ENCODE results near the gene GRM7. TPM values are rescaled to one million over a fixed set of nuclear protein-coding genes. Genes with fewer than 3 reads are reported as not detected.

The GRM7 gene
- total and polyA plus RNA-seq, 2 of the 4 experiments (the other 2 are of a cell fraction), result not detected

- Histone ChIP-seq H3K36me3 (ENCODE audit: control insufficient read depth, insufficient read depth, low read length) (no peaks in the 10 kb centered on the region), H2AK5ac (ENCODE audit: low read depth, low read length) (no peak overlapping the region), H4K5ac (ENCODE audit: low read depth, low read length) (no peak overlapping the region), H3K9me3 (ENCODE audit: control insufficient read depth, insufficient read depth, low read length) (peaks cover 5% of the 10 kb centered on the region), H4K8ac (ENCODE audit: low read depth in 2 of 2, low read length in 2 of 2) (no peak overlapping the region), H3K18ac (ENCODE audit: low read depth, low read length) (no peak overlapping the region), H2AK9ac (replicated peaks; ENCODE audit: low read depth, low read length, poor library complexity) (no peak overlapping the region), H3K27ac (ENCODE audit: insufficient read depth, low read length) (no peak overlapping the region), H3K14ac (replicated peaks; ENCODE audit: low read depth, low read length) (no peak overlapping the region), H2BK5ac (ENCODE audit: low read depth, low read length, poor library complexity, severe bottlenecking) (no peak overlapping the region), H3K79me1 (ENCODE audit: low read depth in 1 of 2, low read length in 2 of 2) (no peaks in the 10 kb centered on the region), H3K4me1 (ENCODE audit: control insufficient read depth, insufficient read depth, low read length) (no peaks in the 10 kb centered on the region), H4K91ac (ENCODE audit: insufficient read depth, low read depth, low read length) (no peak overlapping the region), H2BK15ac (ENCODE audit: low read depth, low read length) (no peak overlapping the region), H2AFZ (replicated peaks; ENCODE audit: low read length, poor library complexity) (no peak overlapping the region), H3K23ac (ENCODE audit: low read depth, low read length) (no peak overlapping the region), H3K9me1 (ENCODE audit: insufficient read depth, low read length) (no peaks in the 10 kb centered on the region), H3K56ac (ENCODE audit: extremely low read depth, insufficient read depth, low read length) (no peak overlapping the region), H3K4me2 (ENCODE audit: low read depth, low read length) (no peak overlapping the region), H2BK120ac (ENCODE audit: low read depth, low read length) (no peak overlapping the region), H3K4ac (ENCODE audit: low read depth, low read length) (no peak overlapping the region), H3K4me3 (ENCODE audit: insufficient read depth, low read depth, low read length) (no peak overlapping the region), H3K27me3 (ENCODE audit: control insufficient read depth, insufficient read depth, low read length) (no peaks in the 10 kb centered on the region), H3K9ac (ENCODE audit: low read depth, low read length) (no peak overlapping the region), H2BK20ac (ENCODE audit: low read depth, low read length) (no peak overlapping the region), H4K20me1 (ENCODE audit: insufficient read depth, low read length) (no peaks in the 10 kb centered on the region)
- CTCF ChIA-PET, result no interaction called here
- dilution Hi-C loops (cut with HindIII; ENCODE audit: low sequenced_read_pairs, unreplicated experiment) (no loop called here), intact Hi-C loops (cut with micrococcal nuclease) (no loop called here), in situ Hi-C loops (cut with MboI; ENCODE audit: low sequenced_read_pairs) (no loop called here)
- no CpG with 5 or more reads among the region's 4 CpGs for WGBS, 2 experiments (ENCODE audit: extremely low coverage in 2 of 2, insufficient read length in 1 of 2)
- DNase-seq, result no peak
- no TSS peak for BruUV-seq (replicated peaks)
- POLR2A ChIA-PET (ENCODE audit: unreplicated experiment), result no interaction called here
- no peak for TF ChIP-seq CTCF (conservative IDR thresholded peaks at IDR 0.05; ENCODE audit: low read depth, low read length)
- TF ChIP-seq ELK1 (IDR thresholded peaks at IDR 0.05; ENCODE audit: borderline replicate concordance, low read depth, low read length), result no peak
- no peak for TF ChIP-seq RFX5 (IDR thresholded peaks at IDR 0.05; ENCODE audit: low read depth, low read length)
- no peak for TF ChIP-seq POLR2A (IDR thresholded peaks at IDR 0.05; ENCODE audit: low read depth, low read length)
- no peak for TF ChIP-seq RAD21 (IDR thresholded peaks at IDR 0.05; ENCODE audit: low read length)
- no peak for TF ChIP-seq BHLHE40 (IDR thresholded peaks at IDR 0.05; ENCODE audit: low read depth, low read length)
- no peak for ATAC-seq (ENCODE audit: low read depth)
Measured at GRCh38 chr3:7280318-7280717, 419.4 kb downstream of the GRM7 start.

All from IMR-90 (cell line).